ENCODE results near the gene ATP6V1B1. TPM values are rescaled to one million over a fixed set of nuclear protein-coding genes. Genes with fewer than 3 reads are reported as not detected.

The ATP6V1B1 gene
- total and polyA plus RNA-seq, 8 donors = 1.4 to 17.0 (median 2.8) TPM

DNA sequence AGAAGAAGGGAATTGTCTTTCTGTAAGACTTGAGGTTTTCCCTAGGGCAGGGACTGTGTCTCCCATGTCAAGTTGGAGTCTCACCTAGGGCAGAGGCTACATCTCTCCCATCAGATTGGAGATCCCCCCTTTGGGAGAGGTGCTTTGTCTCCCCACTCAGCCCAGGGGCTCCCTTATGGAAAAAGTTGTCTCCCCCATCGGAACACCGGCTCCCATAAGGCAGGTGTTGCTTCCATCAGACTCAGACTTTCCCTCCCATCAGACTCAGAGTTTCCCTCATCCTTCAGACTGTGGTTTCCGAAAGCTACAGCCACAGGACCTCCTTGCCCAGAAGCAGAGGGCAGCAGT lies 48.5 kb downstream of the ATP6V1B1 start:
- DNase-seq (peak in 1 of 6 donors; percentile 3), FAIRE-seq (no peak), ATAC-seq (no peak)
- peaks cover 4 to 27% (median 10%) of the 10 kb centered on the region in 3 donors for H3K36me3 ChIP-seq
- 85% methylated on average over 3 of the region's 3 CpGs for WGBS, 2 donors
- H3K4me1 ChIP-seq = no peaks in the 10 kb centered on the region
- H3K27me3 ChIP-seq = no peaks in the 10 kb centered on the region
- TF ChIP-seq, protein P1, sequence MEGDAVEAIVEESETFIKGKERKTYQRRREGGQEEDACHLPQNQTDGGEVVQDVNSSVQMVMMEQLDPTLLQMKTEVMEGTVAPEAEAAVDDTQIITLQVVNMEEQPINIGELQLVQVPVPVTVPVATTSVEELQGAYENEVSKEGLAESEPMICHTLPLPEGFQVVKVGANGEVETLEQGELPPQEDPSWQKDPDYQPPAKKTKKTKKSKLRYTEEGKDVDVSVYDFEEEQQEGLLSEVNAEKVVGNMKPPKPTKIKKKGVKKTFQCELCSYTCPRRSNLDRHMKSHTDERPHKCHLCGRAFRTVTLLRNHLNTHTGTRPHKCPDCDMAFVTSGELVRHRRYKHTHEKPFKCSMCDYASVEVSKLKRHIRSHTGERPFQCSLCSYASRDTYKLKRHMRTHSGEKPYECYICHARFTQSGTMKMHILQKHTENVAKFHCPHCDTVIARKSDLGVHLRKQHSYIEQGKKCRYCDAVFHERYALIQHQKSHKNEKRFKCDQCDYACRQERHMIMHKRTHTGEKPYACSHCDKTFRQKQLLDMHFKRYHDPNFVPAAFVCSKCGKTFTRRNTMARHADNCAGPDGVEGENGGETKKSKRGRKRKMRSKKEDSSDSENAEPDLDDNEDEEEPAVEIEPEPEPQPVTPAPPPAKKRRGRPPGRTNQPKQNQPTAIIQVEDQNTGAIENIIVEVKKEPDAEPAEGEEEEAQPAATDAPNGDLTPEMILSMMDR (IDR thresholded peaks at IDR 0.05) = no peak
- intact Hi-C loops (cut with DNase I) = no loop called here
- no peak overlapping the region for H3K27ac ChIP-seq
- H3K9me3 ChIP-seq = no peaks in the 10 kb centered on the region
- no peak overlapping the region for H3K4me3 ChIP-seq

DNA sequence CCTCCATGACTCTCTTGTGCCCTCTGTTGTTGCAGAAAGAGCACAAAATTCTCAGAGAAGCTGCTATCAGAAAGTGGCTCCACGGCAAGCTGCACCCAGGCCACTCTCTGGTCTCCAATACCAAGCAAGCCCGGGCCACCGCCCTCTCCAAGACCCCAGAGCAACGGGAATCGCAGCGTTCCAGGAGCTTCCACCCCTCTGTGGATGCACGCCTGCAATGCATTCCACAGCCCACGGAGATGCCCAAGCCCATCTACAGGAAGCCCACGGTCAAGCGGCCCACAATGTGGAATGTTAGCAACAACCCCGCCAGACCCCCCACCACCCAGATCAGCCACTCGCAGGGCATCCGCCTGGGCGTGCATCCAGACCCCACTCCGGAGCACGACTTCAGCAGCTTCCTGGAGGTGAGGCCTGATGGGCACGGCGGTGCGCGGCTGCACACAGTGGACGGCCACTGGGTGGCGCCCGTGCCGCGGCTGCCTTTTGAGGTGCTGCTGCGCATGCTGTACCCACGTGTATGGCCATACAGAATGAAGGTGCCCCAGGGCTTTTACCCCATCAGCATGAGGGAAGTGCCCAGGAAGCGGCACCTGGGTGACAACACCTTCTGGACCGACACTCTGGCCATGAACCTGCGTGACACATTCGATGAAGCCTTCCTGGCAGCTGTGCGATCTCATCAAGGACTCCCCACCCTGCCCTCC lies 49.0 kb downstream of the ATP6V1B1 start:
- intact Hi-C loops (cut with DNase I) = no loop called here
- no peak for FAIRE-seq
- Histone ChIP-seq H3K4me3 (no peak overlapping the region), H3K27ac (no peak overlapping the region), H3K27me3 (no peaks in the 10 kb centered on the region), H3K36me3 (peaks cover 4 to 29% (median 11%) of the 10 kb centered on the region in 3 donors), H3K9me3 (no peaks in the 10 kb centered on the region), H3K4me1 (no peaks in the 10 kb centered on the region)
- DNase-seq = peak in 5 of 6 donors; percentile 42 to 87 (median 71)
- peak; percentile 71 to 93 (median 85) for ATAC-seq
- TF ChIP-seq, protein P1 (IDR thresholded peaks at IDR 0.05) = peak; percentile 54 to 74 (median 61)
- 29 to 31% methylated on average over 32 of the region's 32 CpGs for WGBS, 2 donors

DNA sequence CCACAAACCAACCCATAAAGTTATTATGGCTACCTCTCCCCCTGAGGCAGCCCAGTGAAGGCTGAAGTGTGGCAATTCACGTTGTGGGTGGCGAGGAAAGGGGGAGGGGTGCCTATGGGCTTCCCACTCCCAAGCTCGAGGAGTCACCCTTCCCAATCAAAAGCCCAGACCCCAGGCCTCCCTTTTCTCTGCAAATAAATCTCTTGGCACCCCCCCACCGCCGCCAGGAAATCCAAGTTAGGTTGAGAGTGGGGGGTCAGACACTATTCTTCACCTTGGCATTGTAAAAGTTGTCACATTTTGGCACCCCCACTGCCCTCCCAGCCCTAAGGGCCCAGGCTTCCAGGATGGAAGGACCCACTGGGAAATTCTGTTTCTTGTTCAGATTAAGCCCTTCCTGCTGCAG lies 49.6 kb downstream of the ATP6V1B1 start:
- 61 to 76% methylated on average over 5 of the region's 5 CpGs for WGBS, 2 donors
- Histone ChIP-seq H3K36me3 (peaks cover 4 to 29% (median 11%) of the 10 kb centered on the region in 3 donors), H3K9me3 (no peaks in the 10 kb centered on the region), H3K27ac (no peak overlapping the region), H3K27me3 (no peaks in the 10 kb centered on the region), H3K4me1 (no peaks in the 10 kb centered on the region), H3K4me3 (no peak overlapping the region)
- ATAC-seq (no peak), FAIRE-seq (no peak), DNase-seq (peak in 2 of 6 donors; percentile 16 to 18)
- TF ChIP-seq, protein P1 (IDR thresholded peaks at IDR 0.05) = no peak
- intact Hi-C loops (cut with DNase I) = no loop called here

DNA sequence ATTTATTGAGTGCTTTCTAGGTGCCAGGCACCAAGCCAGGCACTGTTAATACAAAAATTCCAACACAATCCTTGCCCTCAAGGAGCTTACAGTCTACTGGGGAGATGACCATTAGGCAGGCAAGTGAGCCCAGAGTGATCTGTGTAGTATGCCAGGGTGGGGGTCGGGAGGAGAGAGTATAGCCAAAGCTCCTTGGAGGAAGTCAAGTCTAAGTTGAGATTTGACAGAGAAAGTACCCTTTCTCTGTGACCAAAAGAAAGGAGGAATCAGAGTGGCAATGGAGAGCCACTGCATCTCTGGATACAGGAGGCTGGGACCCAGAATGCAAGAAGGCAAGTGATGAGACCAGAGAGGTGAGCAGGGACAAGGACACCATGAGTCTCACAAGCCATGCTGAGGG lies 50.3 kb downstream of the ATP6V1B1 start:
- no peaks in the 10 kb centered on the region for H3K4me1 ChIP-seq
- H3K27me3 ChIP-seq = no peaks in the 10 kb centered on the region
- 99 to 100% methylated on average over 1 of the region's 1 CpG for WGBS, 2 donors
- DNase-seq (peak in 1 of 6 donors; percentile 5), FAIRE-seq (no peak), ATAC-seq (no peak)
- TF ChIP-seq, protein P1 (IDR thresholded peaks at IDR 0.05) = no peak
- no peak overlapping the region for H3K4me3 ChIP-seq
- H3K27ac ChIP-seq = no peak overlapping the region
- H3K9me3 ChIP-seq = no peaks in the 10 kb centered on the region
- intact Hi-C loops (cut with DNase I) = no loop called here
- peaks cover 4 to 29% (median 11%) of the 10 kb centered on the region in 3 donors for H3K36me3 ChIP-seq

DNA sequence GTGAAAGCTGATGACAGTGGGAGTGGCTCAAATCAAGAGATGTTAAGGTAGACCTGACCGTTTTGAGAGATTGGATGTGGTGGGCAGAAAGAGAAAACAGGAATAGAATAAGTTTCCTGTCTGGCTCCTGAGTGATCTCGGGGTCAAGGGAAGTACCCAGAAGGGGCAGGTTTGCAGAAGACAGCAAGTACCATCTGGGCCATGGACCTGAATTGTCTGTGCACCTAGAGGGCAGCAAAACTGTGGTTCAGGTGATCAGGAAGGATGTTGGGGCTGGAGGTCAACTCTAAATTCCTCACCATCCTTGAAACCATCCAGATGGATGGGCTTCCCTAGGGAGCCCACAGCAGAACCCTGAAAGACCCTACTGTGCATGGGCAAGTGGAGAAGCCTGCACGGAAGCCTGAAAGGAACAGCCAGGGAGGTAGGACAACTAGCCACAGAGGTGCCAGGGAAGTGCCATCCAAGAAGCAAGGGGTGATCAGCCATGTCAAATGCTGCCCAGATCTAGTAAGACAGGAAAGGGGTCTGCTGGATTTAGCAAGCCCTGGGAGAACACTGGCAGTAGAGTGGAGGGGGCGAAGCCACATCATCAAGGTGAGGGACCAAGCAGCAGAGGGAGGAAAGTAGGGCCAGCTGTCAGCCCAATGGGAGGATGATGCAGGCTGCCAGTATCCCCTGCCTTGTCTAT lies 50.9 kb downstream of the ATP6V1B1 start:
- DNase-seq (no peak), FAIRE-seq (no peak), ATAC-seq (no peak)
- TF ChIP-seq, protein P1 (IDR thresholded peaks at IDR 0.05) = no peak
- Histone ChIP-seq H3K4me3 (no peak overlapping the region), H3K36me3 (peaks cover 4 to 29% (median 11%) of the 10 kb centered on the region in 3 donors), H3K27ac (no peak overlapping the region), H3K4me1 (no peaks in the 10 kb centered on the region), H3K9me3 (no peaks in the 10 kb centered on the region), H3K27me3 (no peaks in the 10 kb centered on the region)
- intact Hi-C loops (cut with DNase I) = no loop called here
- WGBS, 2 donors = 85 to 90% methylated on average over 4 of the region's 4 CpGs

Measured in pancreas (tissue), 10 donors.